AG09309 (cell line): ENCODE results near the gene ZNF415.

ENCODE experiments used
- DNase-seq: peaks from one replicate; pipeline ENCODE4 v3.0.0-alpha.2; 2010; ENCODE audit warnings: low read depth
- H3K4me3 ChIP-seq: 2 replicates; pipeline ENCODE4 v1.5.1; 2011; ENCODE audit warnings: mild to moderate bottlenecking, low read depth, low read length, moderate library complexity; ENCODE audit not compliant: control insufficient read depth
- CTCF ChIP-seq: IDR thresholded peaks from 2 replicates; pipeline ENCODE4 v1.5.1; 2011; ENCODE audit warnings: mild to moderate bottlenecking, low read depth, low read length, inconsistent platforms; ENCODE audit not compliant: insufficient read depth, control insufficient read depth; ENCODE audit errors: missing control alignments

Gene ZNF415

GRCh38 chr19:53160350-53160749, 27.6 kb upstream of the ZNF415 start:
- no peak overlapping the region for H3K4me3 ChIP-seq
- no peak for DNase-seq
- no peak for TF ChIP-seq CTCF

GRCh38 chr19:53158119-53158656, 25.5 kb upstream of the ZNF415 start:
- DNase-seq: no peak
- no peak for TF ChIP-seq CTCF
- H3K4me3 ChIP-seq: peak overlapping the region; percentile 71

- H3K4me3 ChIP-seq: peak overlapping the region; percentile 71
- no peak for DNase-seq
Observed at GRCh38 chr19:53157626-53158025, 24.9 kb upstream of the ZNF415 start.

GRCh38 chr19:53156850-53157249, 24.1 kb upstream of the ZNF415 start:
- no peak for DNase-seq
- no peak for TF ChIP-seq CTCF
- no peak overlapping the region for H3K4me3 ChIP-seq

More at GRCh38 chr19:53157626-53158025, 24.9 kb upstream of the ZNF415 start:
- TF ChIP-seq CTCF: no peak

- TF ChIP-seq CTCF: no peak
- no peak overlapping the region for H3K4me3 ChIP-seq
- no peak for DNase-seq
Observed at GRCh38 chr19:53147645-53148044, 14.9 kb upstream of the ZNF415 start.

- no peak for TF ChIP-seq CTCF
- no peak overlapping the region for H3K4me3 ChIP-seq
- DNase-seq: no peak
Observed at GRCh38 chr19:53140351-53140750, 7.6 kb upstream of the ZNF415 start.

GRCh38 chr19:53136432-53136831, 3.7 kb upstream of the ZNF415 start:
- H3K4me3 ChIP-seq: no peak overlapping the region
- TF ChIP-seq CTCF: no peak
- DNase-seq: no peak
